GM18502 (cell line): ENCODE data around the gene SYNDIG1L.

ENCODE experiments used
- ATAC-seq: cut with Tn5 transposase; IDR thresholded peaks from one replicate; pipeline ENCODE4 v1.9.1; 2021; ENCODE audit warnings: mild to moderate bottlenecking; ENCODE audit not compliant: unreplicated experiment, poor library complexity

The SYNDIG1L gene

GRCh38 chr14:74368026-74368425 is 58.0 kb downstream of the SYNDIG1L start:
- no peak for ATAC-seq

DNA sequence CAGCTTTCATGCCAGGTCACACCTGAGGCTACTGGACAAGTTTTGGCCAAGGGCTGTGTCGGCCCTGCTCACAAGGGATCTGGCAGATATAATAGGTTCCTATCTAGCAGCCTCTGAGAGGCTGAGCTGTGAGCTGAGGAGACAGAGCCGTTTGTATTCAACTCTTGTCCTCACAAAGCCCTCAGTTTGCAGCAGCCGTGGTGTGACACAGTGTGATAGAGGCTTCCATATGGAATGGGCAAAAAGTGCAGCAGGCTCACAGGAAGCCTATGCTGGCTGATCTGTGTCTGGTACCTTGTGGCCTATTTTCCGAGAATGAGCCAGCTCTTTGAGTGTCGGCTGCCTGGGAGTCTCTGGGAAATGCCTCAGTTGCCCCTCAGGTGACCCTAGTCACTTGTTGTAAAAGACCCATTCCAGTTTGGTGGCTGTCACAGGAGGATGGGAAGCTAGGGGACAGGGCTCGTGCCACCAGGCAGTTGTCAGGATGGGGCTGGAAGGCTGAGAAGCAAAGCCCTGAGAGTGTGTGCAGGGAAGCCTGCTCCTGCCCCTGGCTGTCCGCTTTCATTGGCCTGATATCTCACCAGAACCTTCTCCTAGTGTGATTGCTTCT is 61.6 kb downstream of the SYNDIG1L start:
- ATAC-seq = no peak

DNA sequence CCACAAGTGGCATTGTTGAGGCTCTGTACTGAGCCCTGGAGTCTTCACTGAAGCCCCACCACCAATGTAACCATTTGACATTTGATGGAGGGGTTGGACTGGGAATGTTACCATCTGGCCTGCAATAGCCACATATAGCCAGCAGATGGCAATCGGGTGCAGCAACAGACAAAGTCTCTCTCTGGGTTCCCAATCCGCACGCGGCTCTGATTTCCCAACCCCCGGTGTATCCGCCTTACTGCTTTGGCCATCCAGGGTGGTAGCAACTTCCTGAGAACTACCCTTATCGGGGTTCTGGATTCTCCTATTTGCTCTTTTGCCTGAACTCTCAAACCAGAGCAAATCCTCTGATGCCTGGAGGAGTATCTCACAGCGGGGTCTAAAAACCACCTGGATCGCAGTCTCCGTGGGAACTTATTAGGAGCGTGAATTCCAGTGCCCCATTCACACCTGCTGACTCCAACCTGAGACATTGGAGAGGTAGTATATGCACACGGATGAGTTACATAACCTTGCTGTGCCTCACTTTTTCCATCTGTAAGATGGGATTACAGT is 63.6 kb downstream of the SYNDIG1L start:
- no peak for ATAC-seq

- no peak for ATAC-seq
Observed at GRCh38 chr14:74360163-74360562, 65.8 kb downstream of the SYNDIG1L start.

- ATAC-seq = no peak
Observed at GRCh38 chr14:74358176-74358829, 67.7 kb downstream of the SYNDIG1L start.

DNA sequence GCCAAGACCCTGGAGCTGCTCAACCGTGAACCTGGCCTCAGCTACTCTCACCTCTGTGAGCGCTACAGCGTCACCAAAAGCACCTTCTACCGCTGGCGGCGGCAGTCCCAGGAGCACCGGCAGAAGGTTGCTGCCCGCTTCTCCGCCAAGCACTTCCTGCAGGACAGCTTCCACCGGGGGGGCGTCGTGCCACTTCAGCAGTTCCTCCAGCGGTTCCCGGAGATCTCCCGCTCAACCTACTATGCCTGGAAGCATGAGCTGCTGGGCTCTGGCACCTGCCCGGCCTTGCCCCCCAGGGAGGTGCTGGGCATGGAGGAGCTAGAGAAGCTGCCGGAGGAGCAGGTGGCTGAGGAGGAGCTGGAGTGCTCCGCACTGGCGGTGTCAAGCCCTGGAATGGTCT is 68.4 kb downstream of the SYNDIG1L start:
- no peak for ATAC-seq

GRCh38 chr14:74356892-74357575 is 69.0 kb downstream of the SYNDIG1L start:
- ATAC-seq = no peak
